Left cardiac atrium (tissue), 4 donors: ENCODE results near the gene UNC13A. TPM values are rescaled to one million over a fixed set of nuclear protein-coding genes. Genes with fewer than 3 reads are reported as not detected.
A peak's percentile ranks its signal among the peaks of the same experiment; 100 is the strongest.
"Not testable (repeated sequence)": the region's sequence is repeated elsewhere in the genome, so short reads cannot be mapped to it uniquely, and the experiment has no call there.

Source experiments
- ATAC-seq, 2 donors: fragments of 200-7000 bp; cut with Tn5 transposase; one replicate each; pipeline ENCODE4 v1.9.1; 2020; ENCODE audit warnings: mild to moderate bottlenecking in 2 of 2, moderate library complexity in 2 of 2
- DNase-seq: peaks from one replicate; pipeline ENCODE4 v3.0.0-alpha.2; 2020
- intact Hi-C, 2 donors: fragments of 100-400 bp; cut with DNase I; formaldehyde crosslinking; loops; one replicate each; pipeline versions ENCODE4 v1.14.1 to v1.15.1; 2022 to 2023
- total RNA-seq, 2 donors: library from RNA; stranded (reverse); fragmentation: NEBNext Ultra II Directional; extraction: Animal tissue kit (Norgen Biotek cat#: 25700); gene quantifications; one replicate each; pipeline ENCODE4 v1.2.1, GENCODE V29; 2021
- donor health status: DM: no; HTN: yes; CAD: no.
- donor health status: DM: no; HTN: yes; CAD: no; lungs with severe emphysema.
- donor health status: DM: yes; HTN: yes; CAD: no.
- donor health status: Dilated cardiomyopathy.

The UNC13A gene
- total RNA-seq, 2 donors from 2014 or later = 0.03 to 0.16 TPM

GRCh38 chr19:17555929-17556813 lies 132.0 kb downstream of the UNC13A start:
- ATAC-seq (peak; percentile 64 to 71), DNase-seq (peak; percentile 82)
- intact Hi-C loops = no loop called here

GRCh38 chr19:17555480-17555928 lies 132.7 kb downstream of the UNC13A start, which contains the start of gene COLGALT1:
Gene COLGALT1, plus strand, starts transcription at chr19:17555649. Its CDS starts 65 bp downstream, at chr19:17555714.
- ATAC-seq (peak; percentile 96 to 99), DNase-seq (peak; percentile 100)
- intact Hi-C loops = no loop called here

GRCh38 chr19:17554968-17555479 lies 133.1 kb downstream of the UNC13A start:
- intact Hi-C loops = no loop called here
- DNase-seq (no peak), ATAC-seq (no peak)

GRCh38 chr19:17553256-17553655 lies 134.9 kb downstream of the UNC13A start:
- ATAC-seq = peak; percentile 31 to 46
- DNase-seq = peak; percentile 70
- intact Hi-C loops = no loop called here

GRCh38 chr19:17552735-17553134 lies 135.4 kb downstream of the UNC13A start:
- intact Hi-C loops, DNase-seq, ATAC-seq: not testable (repeated sequence)

Other genes with a start within 250 kb of the UNC13A start
- gene TMEM221, start 239.7 kb downstream of the UNC13A start, total RNA-seq = under 1 TPM; 0.18 to 0.21 TPM
- under 1 TPM in 1 of 2 donors, not detected in 1; 0.56 TPM for gene NXNL1, start 227.4 kb downstream of the UNC13A start, total RNA-seq
- gene SLC27A1, start 217.8 kb downstream of the UNC13A start, total RNA-seq = 10 to 100 TPM; 33.4 to 55.1 TPM
- gene PGLS, start 176.7 kb downstream of the UNC13A start, total RNA-seq = 10 to 100 TPM; 28.6 to 37.3 TPM
- 10 to 100 TPM; 47.7 to 54.8 TPM for gene COLGALT1, start 132.7 kb downstream of the UNC13A start, total RNA-seq
- gene MAP1S, start 31.1 kb upstream of the UNC13A start, total RNA-seq = 10 to 100 TPM; 33.6 to 40.8 TPM
- gene FCHO1, start 63.1 kb upstream of the UNC13A start, total RNA-seq = 1 to 10 TPM; 1.5 to 1.8 TPM
- gene B3GNT3, start 106.8 kb upstream of the UNC13A start, total RNA-seq = under 1 TPM in 1 of 2 donors, not detected in 1; 0.18 TPM
- gene INSL3, start 133.2 kb upstream of the UNC13A start, total RNA-seq = not detected
- 1 to 10 TPM; 4.2 to 7.0 TPM for gene JAK3, start 159.6 kb upstream of the UNC13A start, total RNA-seq
- 1,000 to 10,000 TPM; 1,009 to 1,051 TPM for gene RPL18A, start 171.6 kb upstream of the UNC13A start, total RNA-seq
- not detected for gene SLC5A5, start 183.6 kb upstream of the UNC13A start, total RNA-seq
- gene CCDC124, start 244.7 kb upstream of the UNC13A start, total RNA-seq = 10 to 100 TPM; 74.5 to 86.8 TPM